Type B pancreatic cell (in vitro differentiated cells): Measurements from ENCODE around the gene ARSH. TPM values are rescaled to one million over a fixed set of nuclear protein-coding genes. Genes with fewer than 3 reads are reported as not detected.
"Not testable (repeated sequence)": the region's sequence is repeated elsewhere in the genome, so short reads cannot be mapped to it uniquely, and the experiment has no call there.

Source experiments
- DNase-seq: peaks from one replicate; pipeline ENCODE4 v3.0.0; 2021; ENCODE audit warnings: mixed read lengths; ENCODE audit not compliant: unreplicated experiment; ENCODE audit errors: extremely low spot score
- H3K27ac Mint-ChIP-seq: 2 replicates; pipeline ENCODE4 v1.8.0; 2021; ENCODE audit warnings: mild to moderate bottlenecking, mixed read lengths
- H3K27me3 Mint-ChIP-seq: 2 replicates; pipeline ENCODE4 v1.8.0; 2021; ENCODE audit warnings: mixed read lengths
- H3K36me3 Mint-ChIP-seq: 2 replicates; pipeline ENCODE4 v1.8.0; 2021; ENCODE audit warnings: mixed read lengths
- H3K4me1 Mint-ChIP-seq: one replicate; pipeline ENCODE4 v1.8.0; 2021; ENCODE audit warnings: mixed read lengths; ENCODE audit not compliant: unreplicated experiment
- H3K4me3 Mint-ChIP-seq: 2 replicates; pipeline ENCODE4 v1.8.0; 2021; ENCODE audit warnings: mild to moderate bottlenecking, mixed read lengths
- H3K9me3 Mint-ChIP-seq: 2 replicates; pipeline ENCODE4 v1.8.0; 2021; ENCODE audit warnings: mixed read lengths
- total RNA-seq: library from RNA; stranded (reverse); gene quantifications from 2 replicates; pipeline ENCODE4 v1.2.1, GENCODE V29; 2021; ENCODE audit warnings: low replicate concordance
- TF ChIP-seq, protein P1 (sequence below): fragments of 200-600 bp; sonication (generic); conservative IDR thresholded peaks from 2 replicates; pipeline ENCODE4 v1.5.0; 2021; ENCODE audit warnings: antibody characterized with exemption, mild to moderate bottlenecking

Gene ARSH
- total RNA-seq, 1 donor from 2014 or later: not detected

- TF ChIP-seq, protein P1, sequence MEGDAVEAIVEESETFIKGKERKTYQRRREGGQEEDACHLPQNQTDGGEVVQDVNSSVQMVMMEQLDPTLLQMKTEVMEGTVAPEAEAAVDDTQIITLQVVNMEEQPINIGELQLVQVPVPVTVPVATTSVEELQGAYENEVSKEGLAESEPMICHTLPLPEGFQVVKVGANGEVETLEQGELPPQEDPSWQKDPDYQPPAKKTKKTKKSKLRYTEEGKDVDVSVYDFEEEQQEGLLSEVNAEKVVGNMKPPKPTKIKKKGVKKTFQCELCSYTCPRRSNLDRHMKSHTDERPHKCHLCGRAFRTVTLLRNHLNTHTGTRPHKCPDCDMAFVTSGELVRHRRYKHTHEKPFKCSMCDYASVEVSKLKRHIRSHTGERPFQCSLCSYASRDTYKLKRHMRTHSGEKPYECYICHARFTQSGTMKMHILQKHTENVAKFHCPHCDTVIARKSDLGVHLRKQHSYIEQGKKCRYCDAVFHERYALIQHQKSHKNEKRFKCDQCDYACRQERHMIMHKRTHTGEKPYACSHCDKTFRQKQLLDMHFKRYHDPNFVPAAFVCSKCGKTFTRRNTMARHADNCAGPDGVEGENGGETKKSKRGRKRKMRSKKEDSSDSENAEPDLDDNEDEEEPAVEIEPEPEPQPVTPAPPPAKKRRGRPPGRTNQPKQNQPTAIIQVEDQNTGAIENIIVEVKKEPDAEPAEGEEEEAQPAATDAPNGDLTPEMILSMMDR: no peak
- Mint-ChIP-seq H3K27ac (no peak overlapping the region), H3K4me1 (peaks cover 9% of the 10 kb centered on the region), H3K4me3 (no peak overlapping the region), H3K36me3 (no peaks in the 10 kb centered on the region), H3K27me3 (no peaks in the 10 kb centered on the region), H3K9me3 (peaks cover 21% of the 10 kb centered on the region)
- no peak for DNase-seq
Observed at GRCh38 chrX:3044671-3045070, 38.3 kb downstream of the ARSH start.

DNA sequence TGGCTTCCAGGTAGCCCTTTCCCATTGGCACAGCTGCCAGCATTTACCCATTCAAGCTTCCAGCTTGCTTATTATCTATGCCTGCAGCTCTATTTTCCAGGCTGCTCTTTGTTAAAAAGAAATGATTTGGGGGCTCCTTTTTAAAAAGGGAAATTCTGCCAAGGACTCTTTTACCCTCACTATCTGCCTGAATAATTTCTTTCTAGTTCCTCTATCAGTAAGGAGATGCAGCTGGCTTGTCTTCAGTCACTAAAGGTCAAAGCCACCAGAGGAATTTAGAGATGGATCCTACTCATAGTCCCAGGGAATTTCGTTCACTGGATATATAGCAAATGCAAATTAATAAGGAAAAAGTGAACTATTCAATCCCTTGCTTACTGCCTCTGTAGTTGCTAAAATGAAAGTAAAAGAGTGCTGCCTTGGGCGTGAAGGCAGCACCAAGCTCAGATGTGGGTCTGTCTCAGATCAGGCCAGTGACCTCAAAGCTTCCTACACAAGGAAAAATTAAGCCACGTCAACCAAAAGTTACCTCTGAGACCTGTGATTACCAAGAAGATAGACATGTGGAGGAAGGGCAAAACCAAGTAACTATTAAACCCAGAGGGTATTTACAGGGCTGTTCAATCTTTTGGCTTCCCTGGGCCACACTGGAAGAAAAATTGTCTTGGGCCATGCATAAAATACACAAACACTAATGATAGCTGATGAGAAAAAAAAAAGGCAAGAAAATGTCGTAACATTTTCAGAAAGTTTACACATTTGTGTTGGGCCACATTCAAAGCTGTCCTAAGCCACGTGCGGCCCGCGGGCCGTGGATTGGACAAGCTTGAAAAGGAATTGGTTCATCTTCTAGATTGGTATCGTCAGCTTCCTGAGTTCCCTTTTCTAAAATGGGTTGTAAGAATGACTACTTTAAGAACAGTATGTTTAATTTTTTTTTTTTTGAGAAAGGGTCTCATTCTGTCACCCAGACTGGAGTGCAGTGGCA lies 40.2 kb downstream of the ARSH start:
- Mint-ChIP-seq H3K4me3 (no peak overlapping the region), H3K9me3 (peaks cover 17% of the 10 kb centered on the region), H3K27me3 (no peaks in the 10 kb centered on the region), H3K27ac (peak overlapping the region; percentile 30), H3K4me1 (peaks cover 4% of the 10 kb centered on the region), H3K36me3 (no peaks in the 10 kb centered on the region)
- TF ChIP-seq, protein P1: no peak
- DNase-seq: no peak

- not testable (repeated sequence) for H3K27me3 Mint-ChIP-seq, H3K4me1 Mint-ChIP-seq, H3K36me3 Mint-ChIP-seq, DNase-seq, H3K27ac Mint-ChIP-seq, H3K4me3 Mint-ChIP-seq
- H3K9me3 Mint-ChIP-seq: peaks cover 13% of the 10 kb centered on the region
Observed at GRCh38 chrX:3050523-3051175, 44.3 kb downstream of the ARSH start.

DNA sequence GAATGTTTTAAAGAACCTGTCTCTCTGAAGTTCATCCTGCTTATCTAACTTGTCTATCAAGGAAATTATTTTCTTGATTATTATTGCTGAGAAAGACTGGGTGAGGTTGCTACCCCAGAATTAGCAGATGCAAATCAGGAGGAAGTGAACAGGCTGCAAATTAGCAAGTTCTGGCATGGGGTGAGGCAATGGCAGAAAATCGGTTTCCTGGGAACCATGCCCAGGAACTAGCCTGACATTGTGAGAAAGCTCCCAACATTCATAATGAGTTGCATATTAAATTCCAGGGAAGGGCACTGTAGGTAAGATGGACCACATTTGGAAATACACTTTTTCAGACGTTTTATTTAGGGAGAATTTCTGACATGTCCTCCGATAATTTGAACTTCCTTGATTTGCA lies 46.5 kb downstream of the ARSH start:
- H3K4me1 Mint-ChIP-seq: peaks cover 4% of the 10 kb centered on the region
- H3K9me3 Mint-ChIP-seq: peaks cover 4% of the 10 kb centered on the region
- no peak for DNase-seq
- TF ChIP-seq, protein P1: no peak
- no peak overlapping the region for H3K4me3 Mint-ChIP-seq
- no peak overlapping the region for H3K27ac Mint-ChIP-seq
- H3K27me3 Mint-ChIP-seq: no peaks in the 10 kb centered on the region
- no peaks in the 10 kb centered on the region for H3K36me3 Mint-ChIP-seq

DNA sequence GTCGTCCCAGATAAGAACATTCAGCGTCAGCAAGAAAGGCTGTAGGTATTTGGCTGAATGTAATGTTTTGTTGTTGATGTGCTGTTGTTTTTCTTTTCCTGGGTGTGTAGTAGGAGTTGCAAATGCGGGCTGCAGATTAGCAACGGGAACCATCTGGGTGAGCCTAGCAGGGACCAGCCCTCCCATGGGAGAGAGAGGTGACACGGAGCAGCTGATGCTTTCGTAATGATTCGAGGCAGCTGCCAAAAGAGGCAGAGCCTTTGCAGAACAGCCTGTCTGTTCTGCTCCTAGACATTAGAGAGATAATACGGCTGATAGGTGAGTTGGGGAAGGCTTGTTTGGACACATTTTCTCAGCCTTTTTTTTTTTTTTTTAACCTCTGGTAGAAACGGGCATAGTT lies 60.2 kb downstream of the ARSH start:
- peaks cover 8% of the 10 kb centered on the region for H3K9me3 Mint-ChIP-seq
- DNase-seq: no peak
- peaks cover 6% of the 10 kb centered on the region for H3K4me1 Mint-ChIP-seq
- H3K4me3 Mint-ChIP-seq: no peak overlapping the region
- H3K27me3 Mint-ChIP-seq: peaks cover 4% of the 10 kb centered on the region
- peak overlapping the region; percentile 47 for H3K27ac Mint-ChIP-seq
- TF ChIP-seq, protein P1: no peak
- H3K36me3 Mint-ChIP-seq: no peaks in the 10 kb centered on the region

DNA sequence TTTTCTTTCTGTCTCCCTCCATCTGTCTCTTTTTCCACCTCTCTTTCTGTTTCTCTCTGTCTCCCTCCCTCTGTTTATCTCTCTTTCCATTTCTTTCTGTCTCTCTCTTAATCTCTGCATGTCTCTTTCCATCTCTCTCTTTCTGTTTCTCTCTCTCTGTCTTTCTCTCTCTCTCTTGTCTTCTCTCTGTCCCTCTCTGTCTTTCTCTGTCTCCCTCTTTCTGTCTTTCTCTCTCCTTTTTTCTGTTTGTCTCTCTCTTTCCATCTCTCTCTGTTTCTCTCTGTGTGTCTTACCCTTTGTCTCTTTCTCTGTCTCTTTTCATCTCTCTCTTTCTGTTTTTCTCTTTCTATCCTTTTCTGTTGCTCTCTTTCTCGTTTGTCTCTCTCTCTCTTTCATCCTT lies 69.6 kb downstream of the ARSH start:
- DNase-seq: no peak
- H3K27me3 Mint-ChIP-seq: peaks cover 27% of the 10 kb centered on the region
- no peak overlapping the region for H3K4me3 Mint-ChIP-seq
- H3K36me3 Mint-ChIP-seq: no peaks in the 10 kb centered on the region
- no peaks in the 10 kb centered on the region for H3K9me3 Mint-ChIP-seq
- no peaks in the 10 kb centered on the region for H3K4me1 Mint-ChIP-seq
- TF ChIP-seq, protein P1: no peak
- no peak overlapping the region for H3K27ac Mint-ChIP-seq
